GM19455 (cell line): ENCODE measurements around the gene AIF1.

Source experiments
- ATAC-seq: cut with Tn5 transposase; IDR thresholded peaks from one replicate; pipeline ENCODE4 v1.9.1; 2021; ENCODE audit not compliant: unreplicated experiment

Gene AIF1

DNA sequence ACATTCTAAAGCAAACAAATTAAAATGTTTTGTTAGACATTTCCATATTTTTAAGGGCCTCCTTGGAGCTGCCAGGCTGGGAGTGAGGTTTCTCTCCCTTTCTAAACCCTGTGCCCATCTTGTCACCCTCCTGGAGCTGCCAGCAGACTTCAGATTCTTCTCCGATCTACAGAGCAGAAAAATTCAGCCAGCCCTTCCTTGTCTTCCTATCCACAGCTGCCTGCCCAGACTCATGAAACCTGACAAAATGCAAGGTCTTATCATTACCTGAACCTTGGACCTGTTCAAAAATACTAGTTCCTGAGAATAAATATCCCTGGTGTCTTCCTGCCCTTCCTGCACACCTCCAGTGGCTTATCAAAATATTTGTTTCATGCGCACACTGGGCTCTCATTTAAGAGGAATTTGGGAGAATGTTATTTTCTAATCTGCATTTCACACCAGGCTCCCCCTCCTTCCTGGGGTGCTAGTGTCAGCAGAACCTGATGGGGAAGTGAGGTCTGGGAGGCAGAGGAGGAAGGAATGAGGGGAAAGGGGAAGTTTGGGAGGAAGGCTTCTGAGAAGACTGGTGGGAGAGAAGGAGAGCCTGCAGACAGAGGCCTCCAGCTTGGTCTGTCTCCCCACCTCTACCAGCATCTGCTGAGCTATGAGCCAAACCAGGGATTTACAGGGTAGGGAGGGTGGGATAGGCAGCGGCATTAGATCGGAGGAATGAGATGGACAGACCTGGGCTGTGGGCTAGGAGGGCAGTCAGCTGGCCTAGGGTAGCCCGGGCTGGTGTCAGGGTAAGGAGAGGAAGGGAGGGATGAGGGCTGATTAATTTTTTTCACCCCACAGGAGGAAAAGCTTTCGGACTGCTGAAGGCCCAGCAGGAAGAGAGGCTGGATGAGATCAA, at the start of gene AIF1:
Gene AIF1, plus strand, starts transcription at position 551 of the 895 bp plus-strand sequence. Its CDS starts 96 bp downstream, at position 647.
- ATAC-seq = no peak

- ATAC-seq = no peak
Observed at GRCh38 chr6:31567531-31568370, 47.3 kb upstream of the AIF1 start.

DNA sequence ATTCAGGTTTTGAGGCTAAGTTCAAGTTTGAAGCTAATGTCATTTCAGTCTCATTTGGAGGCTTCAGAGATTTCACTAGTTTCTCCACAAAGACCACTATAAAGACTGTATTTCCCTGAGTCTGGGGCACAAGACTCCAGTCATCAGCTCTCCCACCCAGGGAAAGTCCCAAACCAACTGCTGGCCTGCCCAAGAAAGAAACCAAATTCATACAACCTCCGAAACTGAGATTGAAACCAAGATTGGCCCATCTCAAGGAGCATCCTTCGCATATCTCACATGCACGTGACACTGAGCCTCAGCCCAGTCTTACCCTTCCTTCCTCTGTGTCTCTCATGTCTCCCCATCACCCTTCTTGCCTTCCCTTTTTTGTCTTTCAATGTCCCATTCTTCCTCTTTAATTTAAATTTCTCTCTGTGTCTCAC, 46.5 kb upstream of the AIF1 start:
- ATAC-seq = peak; percentile 66

DNA sequence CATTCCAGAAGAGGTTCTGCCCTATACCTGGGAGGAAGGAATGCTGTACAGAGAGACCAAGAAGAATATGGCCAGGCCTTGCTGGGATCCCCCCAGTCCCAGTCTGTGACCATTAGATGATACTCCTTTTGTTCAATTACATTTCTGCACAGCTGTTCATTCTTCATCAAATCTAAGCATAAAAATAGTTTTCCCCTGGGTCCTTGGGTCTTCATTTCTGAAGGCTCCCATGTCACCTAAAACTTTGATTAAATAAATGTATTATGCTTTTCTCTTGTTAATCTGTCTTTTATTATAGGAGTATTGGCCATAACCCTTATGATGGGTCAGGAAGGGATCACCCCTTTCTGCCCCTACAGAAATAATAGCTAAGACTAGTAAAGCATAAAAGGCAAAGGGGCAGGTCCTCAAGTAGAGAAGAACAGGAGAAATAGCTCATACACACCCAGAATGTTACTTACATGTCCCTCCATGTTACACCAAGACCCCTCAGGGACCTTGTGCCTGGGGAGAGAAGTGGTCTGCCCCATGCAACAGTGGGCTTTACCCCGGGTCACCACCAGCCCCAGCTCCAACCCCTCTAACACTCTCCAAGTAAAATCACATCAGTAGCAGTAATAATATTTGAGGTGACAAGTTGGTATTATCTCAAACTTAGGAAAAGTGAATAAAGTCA, 45.0 kb upstream of the AIF1 start:
- no peak for ATAC-seq

DNA sequence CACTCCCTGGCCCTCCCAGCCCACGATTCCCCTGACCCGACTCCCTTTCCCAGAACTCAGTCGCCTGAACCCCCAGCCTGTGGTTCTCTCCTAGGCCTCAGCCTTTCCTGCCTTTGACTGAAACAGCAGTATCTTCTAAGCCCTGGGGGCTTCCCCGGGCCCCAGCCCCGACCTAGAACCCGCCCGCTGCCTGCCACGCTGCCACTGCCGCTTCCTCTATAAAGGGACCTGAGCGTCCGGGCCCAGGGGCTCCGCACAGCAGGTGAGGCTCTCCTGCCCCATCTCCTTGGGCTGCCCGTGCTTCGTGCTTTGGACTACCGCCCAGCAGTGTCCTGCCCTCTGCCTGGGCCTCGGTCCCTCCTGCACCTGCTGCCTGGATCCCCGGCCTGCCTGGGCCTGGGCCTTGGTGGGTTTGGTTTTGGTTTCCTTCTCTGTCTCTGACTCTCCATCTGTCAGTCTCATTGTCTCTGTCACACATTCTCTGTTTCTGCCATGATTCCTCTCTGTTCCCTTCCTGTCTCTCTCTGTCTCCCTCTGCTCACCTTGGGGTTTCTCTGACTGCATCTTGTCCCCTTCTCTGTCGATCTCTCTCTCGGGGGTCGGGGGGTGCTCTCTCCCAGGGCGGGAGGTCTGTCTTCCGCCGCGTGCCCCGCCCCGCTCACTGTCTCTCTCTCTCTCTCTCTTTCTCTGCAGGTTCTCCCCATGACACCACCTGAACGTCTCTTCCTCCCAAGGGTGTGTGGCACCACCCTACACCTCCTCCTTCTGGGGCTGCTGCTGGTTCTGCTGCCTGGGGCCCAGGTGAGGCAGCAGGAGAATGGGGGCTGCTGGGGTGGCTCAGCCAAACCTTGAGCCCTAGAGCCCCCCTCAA, 42.8 kb upstream of the AIF1 start, which contains the start of gene LTA:
Gene LTA, plus strand, starts transcription at position 249 of the 871 bp plus-strand sequence. Its CDS starts 454 bp downstream, at position 703.
- peak; percentile 49 for ATAC-seq

GRCh38 chr6:31573239-31574105, 41.6 kb upstream of the AIF1 start:
- ATAC-seq = no peak

DNA sequence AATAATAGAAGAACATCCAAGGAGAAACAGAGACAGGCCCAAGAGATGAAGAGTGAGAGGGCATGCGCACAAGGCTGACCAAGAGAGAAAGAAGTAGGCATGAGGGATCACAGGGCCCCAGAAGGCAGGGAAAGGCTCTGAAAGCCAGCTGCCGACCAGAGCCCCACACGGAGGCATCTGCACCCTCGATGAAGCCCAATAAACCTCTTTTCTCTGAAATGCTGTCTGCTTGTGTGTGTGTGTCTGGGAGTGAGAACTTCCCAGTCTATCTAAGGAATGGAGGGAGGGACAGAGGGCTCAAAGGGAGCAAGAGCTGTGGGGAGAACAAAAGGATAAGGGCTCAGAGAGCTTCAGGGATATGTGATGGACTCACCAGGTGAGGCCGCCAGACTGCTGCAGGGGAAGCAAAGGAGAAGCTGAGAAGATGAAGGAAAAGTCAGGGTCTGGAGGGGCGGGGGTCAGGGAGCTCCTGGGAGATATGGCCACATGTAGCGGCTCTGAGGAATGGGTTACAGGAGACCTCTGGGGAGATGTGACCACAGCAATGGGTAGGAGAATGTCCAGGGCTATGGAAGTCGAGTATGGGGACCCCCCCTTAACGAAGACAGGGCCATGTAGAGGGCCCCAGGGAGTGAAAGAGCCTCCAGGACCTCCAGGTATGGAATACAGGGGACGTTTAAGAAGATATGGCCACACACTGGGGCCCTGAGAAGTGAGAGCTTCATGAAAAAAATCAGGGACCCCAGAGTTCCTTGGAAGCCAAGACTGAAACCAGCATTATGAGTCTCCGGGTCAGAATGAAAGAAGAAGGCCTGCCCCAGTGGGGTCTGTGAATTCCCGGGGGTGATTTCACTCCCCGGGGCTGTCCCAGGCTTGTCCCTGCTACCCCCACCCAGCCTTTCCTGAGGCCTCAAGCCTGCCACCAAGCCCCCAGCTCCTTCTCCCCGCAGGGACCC, 40.6 kb upstream of the AIF1 start:
- ATAC-seq = no peak

GRCh38 chr6:31575335-31575901, 39.6 kb upstream of the AIF1 start, which contains the start of gene TNF:
Gene TNF, plus strand, starts transcription at chr6:31575565. Its CDS starts 177 bp downstream, at chr6:31575742.
- no peak for ATAC-seq

- no peak for ATAC-seq
Observed at GRCh38 chr6:31575952-31576685, 38.9 kb upstream of the AIF1 start.

- ATAC-seq = no peak
Observed at GRCh38 chr6:31576897-31577578, 38.0 kb upstream of the AIF1 start.

- no peak for ATAC-seq
Observed at GRCh38 chr6:31577579-31577966, 37.5 kb upstream of the AIF1 start.

- no peak for ATAC-seq
Observed at GRCh38 chr6:31578184-31579118, 36.6 kb upstream of the AIF1 start.

DNA sequence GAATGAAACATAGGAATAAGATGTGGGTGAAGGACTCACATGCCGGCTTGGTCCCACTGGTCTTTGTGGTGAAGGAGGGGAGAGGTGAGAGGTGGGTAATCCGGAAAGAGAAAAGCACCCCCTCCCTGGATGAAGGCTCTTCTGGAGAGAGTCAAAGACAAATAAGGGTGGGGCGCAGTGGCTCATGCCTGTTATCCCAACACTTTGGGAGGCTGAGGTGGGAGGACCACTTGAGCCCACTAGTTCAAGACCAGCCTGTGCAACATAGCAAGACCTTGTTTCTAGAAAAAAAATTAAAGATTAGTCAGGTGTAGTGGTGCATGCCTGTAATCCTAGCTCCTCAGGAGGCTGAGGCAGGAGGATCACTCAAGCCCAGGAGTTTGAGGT, 35.9 kb upstream of the AIF1 start:
- ATAC-seq = no peak

GRCh38 chr6:31579546-31580437, 35.2 kb upstream of the AIF1 start:
- no peak for ATAC-seq

- ATAC-seq = no peak
Observed at GRCh38 chr6:31580438-31580740, 34.6 kb upstream of the AIF1 start.
